M059J (cell line): ENCODE results near the gene ZBTB11. TPM values are rescaled to one million over a fixed set of nuclear protein-coding genes. Genes with fewer than 3 reads are reported as not detected.
"Not testable (repeated sequence)": the region's sequence is repeated elsewhere in the genome, so short reads cannot be mapped to it uniquely, and the experiment has no call there.

Experiments used
- DNase-seq: peaks from one replicate; pipeline ENCODE4 v3.0.0-alpha.2; 2012; ENCODE audit warnings: low read depth
- total RNA-seq: library from RNA; depleted of rRNA; stranded (reverse); fragments of >200 nt; shearing (Covaris generic); gene quantifications from 2 replicates; pipeline ENCODE4 v1.2.3, GENCODE V29; 2014; rRNA removed

The ZBTB11 gene, protein sequence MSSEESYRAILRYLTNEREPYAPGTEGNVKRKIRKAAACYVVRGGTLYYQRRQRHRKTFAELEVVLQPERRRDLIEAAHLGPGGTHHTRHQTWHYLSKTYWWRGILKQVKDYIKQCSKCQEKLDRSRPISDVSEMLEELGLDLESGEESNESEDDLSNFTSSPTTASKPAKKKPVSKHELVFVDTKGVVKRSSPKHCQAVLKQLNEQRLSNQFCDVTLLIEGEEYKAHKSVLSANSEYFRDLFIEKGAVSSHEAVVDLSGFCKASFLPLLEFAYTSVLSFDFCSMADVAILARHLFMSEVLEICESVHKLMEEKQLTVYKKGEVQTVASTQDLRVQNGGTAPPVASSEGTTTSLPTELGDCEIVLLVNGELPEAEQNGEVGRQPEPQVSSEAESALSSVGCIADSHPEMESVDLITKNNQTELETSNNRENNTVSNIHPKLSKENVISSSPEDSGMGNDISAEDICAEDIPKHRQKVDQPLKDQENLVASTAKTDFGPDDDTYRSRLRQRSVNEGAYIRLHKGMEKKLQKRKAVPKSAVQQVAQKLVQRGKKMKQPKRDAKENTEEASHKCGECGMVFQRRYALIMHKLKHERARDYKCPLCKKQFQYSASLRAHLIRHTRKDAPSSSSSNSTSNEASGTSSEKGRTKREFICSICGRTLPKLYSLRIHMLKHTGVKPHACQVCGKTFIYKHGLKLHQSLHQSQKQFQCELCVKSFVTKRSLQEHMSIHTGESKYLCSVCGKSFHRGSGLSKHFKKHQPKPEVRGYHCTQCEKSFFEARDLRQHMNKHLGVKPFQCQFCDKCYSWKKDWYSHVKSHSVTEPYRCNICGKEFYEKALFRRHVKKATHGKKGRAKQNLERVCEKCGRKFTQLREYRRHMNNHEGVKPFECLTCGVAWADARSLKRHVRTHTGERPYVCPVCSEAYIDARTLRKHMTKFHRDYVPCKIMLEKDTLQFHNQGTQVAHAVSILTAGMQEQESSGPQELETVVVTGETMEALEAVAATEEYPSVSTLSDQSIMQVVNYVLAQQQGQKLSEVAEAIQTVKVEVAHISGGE
- 15.6 and 24.8 TPM in 2 replicates for total RNA-seq

DNA sequence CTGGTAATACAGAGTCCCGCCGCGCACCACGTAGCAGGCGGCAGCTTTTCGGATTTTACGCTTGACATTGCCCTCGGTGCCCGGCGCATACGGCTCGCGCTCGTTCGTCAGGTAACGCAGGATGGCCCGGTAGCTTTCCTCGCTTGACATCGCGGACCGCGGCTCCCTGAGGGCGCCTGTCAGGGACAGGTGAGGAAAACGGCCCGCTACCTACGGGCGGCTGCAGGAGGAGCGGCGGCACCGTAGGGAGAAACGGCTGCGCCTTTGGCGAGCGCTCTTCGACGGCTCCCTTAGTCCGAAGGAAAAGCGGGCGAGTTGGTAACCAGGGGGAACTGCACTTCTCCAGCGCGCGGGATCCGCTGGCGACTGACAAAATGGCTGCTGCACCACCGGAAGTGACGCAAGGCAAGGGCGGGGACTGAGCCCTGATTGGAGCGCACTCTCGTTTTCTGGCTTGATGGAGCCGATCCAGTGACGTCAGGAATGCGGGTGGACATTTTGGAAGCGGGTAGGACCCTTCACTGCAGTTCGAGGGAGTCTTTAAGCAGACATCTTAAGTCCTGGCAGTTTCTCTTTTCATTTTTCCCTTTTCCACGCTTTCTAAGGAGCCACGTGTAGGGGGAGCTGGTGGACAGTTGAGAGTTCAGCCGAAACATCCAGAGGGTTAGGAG, at the start of gene ZBTB11:
ZBTB11 (minus strand) TSS at position 368 of the 671 bp plus-strand sequence; CDS start at position 150, 218 bp downstream.
- DNase-seq: peak; percentile 100

DNA sequence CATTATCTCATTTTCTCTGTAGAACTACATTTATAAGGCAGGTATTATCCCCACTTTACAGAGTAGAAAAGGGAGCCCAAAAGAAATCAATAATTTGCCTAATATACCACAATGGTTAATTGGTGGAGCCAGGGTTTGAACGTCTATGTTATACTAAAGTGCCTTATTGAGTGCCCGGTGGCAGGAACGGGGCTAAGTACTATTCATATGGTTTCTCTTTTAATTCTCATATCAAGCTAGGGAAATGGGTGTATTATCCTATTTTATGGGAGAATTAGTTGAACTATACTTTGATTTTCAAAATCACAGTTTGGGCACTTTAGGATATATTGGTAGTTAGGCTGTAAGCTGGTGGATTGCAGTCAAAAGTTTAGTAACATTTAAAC, 49.0 kb upstream of the ZBTB11 start:
- no peak for DNase-seq

DNA sequence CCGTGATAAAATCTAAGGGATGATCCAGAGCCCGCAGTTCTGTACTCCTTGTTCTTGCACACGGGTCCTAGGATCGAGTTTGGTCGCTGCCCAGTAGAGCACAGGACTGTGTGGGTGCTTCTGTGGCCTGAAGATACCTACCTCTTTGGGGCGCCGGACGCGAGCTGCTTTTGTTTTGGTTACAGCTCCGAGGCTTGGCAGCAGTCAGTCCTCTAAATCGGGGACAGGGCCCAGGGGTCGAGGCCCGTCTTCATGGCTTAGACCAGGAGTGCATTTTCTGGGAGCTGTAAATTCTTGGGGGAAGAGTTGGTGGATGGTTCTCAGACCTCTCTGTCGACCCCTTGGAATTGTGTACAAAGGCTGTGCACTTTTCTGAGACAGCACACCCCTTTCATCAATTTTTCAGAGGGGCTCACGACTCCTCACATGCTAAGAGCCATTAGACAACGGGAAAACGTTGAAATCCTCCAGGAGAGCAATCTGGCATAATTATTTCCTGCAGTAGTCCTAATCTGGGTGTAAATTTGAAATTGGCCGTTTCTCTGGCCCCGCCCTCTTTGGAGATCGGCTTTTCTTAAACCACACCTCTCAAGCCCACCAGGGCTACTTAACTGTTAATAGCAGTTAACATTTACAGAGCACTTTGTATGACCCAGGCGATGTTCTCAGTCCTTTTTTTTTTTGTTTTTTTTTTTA, 48.4 kb upstream of the ZBTB11 start:
- peak; percentile 45 for DNase-seq

DNA sequence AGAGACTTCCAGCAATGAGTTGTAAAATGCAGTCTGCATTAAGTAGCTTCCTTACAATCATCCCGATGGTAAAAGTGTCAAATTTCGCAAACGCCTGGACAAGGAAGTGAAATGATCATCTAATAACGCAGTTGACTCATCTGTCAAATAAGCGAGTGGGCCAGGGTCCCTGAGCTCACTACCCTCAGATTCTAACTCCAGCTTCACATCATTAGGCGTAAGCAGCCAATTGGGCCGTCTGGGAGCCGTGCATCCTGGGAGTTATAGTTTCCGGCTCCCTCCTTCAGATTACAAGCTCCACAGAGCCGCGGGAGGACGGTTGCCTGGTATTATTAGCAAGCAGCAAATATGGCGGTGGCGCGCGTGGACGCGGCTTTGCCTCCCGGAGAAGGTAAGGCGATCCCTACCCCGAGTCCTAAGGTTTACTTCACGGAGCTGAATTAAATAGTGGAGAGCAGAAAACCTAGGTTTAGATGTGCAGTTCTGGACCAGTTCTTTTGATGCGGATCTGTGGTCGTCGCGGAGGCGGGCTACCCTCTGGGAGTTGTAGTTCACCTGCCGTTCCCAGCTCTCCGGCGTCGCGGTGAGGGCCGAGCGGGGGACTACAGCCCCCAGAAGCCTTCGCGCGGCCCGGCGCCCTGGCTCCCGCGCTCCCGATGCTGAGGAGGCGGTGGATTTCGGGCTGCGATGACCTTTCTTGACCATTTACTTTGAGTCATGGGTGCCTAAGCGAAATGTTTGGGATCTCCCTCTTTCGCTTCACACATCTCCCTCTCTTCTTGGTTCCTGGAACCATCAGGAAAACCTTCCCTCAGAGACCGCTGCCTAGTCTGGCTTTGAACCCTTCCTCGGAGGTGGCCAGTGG, 47.6 kb upstream of the ZBTB11 start, which contains the start of gene CEP97:
CEP97 (plus strand) TSS at position 286 of the 865 bp plus-strand sequence; CDS start at position 349, 63 bp downstream.
- DNase-seq: peak; percentile 97

DNA sequence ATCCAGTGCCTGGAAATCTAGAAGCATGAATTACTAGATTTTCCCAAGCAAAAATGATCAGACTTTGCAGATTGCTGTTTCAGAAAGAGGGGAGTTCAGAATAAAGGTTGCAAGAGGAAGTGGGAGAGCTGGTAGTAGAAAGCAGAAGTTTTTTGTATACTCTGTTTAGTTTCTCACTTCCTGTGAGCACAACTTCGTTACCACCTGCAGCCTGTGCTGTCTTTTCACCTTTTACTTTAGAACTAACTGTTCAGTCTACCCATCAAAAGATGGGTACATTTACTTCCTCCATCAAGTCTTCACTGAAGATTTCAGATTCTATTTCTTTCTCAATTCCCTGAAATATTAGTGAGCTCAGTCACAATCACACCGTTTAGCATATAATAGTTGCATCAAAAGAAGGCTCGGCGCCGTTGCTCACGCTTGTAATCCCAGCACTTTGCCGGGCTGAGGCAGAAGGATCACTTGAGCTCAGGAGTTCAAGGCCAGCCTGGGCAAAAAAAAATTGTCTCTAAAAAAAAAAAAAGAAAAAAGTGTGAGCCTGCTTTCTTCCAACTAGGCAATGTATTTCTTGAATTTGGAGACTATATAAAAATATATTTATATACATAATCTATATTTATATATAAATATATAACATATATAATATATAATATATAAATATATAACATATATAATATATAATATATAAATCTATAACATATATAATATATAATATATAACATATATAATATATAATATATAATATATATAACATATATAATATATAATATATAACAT, 45.7 kb upstream of the ZBTB11 start:
- DNase-seq: no peak

DNA sequence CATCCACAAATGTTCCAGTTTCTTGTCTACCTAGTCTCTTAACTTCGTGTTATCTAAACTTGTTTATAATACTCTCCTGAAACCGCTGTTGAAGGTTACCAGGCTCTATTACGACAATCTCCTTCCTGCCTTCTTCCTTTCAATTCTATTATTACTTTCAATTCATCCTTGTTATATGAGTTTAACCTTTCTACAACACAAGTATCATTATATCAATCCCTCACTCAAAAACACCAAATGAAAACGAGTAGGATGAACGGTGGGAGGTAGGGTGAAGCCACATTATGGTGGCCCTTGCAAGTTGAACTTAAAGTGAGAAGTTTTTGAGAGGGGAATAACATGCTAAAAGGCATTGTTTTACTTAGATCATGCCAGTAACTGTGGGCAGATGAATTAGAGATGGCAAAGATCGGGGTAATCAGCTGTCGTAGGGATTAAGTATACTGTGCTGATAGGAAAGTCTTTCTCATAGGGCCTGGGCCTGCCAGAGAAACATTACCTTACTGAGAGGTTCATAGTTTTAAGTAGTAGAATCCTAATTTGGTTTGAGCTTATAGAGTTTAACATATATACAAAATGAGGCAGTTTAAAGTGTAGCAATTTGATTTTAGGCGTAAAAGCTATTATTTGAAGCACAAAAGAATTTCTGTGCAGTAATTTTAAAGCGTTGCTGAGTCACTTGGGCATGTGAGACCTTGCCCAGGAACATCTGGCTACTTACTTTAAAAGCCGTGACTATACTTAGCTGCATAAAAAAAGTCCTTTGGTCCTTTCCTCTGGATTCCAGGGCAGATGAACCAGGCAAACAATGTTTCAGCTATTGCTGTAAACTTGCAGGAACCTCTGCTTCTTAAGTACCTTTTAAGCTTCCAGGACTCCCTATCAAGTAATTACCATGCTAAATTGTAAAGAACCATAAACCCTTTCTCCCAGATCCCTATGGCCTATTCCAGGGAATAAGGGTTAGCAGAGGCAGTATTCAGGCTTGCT, 44.2 kb upstream of the ZBTB11 start:
- no peak for DNase-seq

DNA sequence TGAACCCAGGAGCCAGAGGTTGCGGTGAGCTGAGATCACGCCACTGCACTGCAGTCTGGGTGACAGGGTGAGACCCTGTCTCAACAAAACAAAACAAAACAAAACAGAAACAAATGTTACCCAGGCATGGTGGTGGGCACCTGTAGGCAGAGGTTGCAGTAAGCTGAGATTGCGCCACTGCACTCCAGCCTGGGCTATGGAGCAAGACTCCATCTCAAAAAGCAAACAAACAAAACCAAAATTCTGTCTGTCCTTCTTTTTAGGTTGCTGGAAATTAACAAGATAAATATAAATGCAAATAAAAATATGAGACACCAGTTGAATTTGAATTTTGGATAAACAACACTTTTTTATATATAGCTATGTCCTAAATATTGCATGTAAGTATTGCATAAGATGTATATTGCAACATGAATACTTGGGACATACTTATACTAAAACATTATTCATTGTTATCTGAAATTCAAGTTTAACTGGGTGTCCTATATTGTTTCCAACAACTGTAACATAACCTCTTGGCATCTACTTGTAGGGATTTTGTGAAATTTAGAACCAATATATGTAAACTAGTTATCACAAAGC, 42.8 kb upstream of the ZBTB11 start:
- DNase-seq: no peak

DNA sequence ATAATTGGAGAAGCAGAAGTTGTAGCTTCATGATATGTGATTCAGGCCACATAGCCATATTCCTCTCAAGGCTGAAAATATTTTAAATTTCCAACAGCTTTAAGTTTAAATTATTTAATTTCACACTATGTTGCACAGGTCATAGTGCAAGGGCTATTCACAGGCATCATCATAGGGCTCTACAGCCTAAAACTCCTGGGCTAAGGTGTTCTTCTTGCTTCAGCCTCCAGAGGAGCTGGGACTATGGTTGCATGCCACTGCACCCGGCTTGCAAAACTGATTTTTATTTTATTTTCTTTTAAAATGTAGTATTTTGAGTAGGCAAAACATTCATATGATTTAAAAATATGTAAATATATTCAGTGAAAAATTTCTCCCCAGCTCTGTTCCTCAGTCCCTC, 41.5 kb upstream of the ZBTB11 start:
- DNase-seq: no peak

DNA sequence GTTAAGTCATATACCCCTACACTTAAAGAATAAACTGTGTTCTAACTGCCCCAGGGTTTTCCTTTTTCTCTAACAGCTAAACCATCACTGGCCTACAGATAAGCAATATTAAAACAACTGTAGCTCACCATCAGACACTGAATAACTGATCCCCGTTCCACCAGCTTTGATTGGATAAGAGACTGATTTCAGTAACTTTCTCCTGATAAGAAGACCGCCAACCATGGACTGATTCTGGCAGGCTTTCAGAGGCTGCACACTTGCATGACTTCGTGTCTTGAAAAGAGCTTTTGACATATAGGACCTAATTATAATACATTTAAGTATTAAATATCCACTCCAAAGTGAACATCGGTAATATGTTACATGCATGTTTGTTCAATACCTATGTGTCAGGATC, 32.2 kb upstream of the ZBTB11 start:
- DNase-seq: no peak

DNA sequence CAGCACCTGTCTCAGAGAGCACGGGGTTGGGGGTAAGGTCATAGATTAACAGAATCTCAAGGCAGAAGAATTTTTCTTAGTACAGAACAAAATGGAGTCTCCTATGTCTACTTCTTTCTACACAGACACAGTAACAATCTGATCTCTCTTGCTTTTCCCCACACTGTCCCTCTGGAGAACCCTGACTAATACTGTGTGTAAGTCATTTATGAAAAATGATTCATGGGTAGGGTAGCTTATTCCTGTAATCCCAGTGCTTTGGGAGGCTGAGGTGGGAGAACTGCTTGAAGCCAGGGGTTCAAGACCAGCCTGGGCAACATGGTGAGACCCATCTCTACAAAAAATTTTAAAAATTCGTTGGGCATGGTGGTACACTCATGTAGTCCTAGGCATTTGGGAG, 27.7 kb upstream of the ZBTB11 start:
- DNase-seq: peak; percentile 39

DNA sequence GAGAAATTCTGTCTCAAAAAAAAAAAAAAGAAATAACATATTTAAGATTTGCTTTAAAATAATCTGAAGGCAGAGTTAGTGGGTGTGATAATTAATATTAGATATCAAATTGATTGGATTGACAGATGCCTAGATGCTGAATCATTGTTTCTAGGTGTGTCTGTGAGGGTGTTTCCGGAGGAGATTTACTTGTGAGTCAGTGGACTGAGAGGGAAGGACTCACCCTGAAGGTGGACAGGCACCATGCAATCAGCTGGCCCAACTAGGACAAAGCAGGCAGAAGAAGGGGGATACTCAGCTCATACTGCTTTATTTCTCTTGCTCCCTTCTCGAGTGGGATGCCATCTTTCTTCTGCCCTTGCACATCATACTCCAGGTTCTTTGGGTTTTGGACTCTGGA, 26.2 kb upstream of the ZBTB11 start:
- DNase-seq: peak; percentile 64

DNA sequence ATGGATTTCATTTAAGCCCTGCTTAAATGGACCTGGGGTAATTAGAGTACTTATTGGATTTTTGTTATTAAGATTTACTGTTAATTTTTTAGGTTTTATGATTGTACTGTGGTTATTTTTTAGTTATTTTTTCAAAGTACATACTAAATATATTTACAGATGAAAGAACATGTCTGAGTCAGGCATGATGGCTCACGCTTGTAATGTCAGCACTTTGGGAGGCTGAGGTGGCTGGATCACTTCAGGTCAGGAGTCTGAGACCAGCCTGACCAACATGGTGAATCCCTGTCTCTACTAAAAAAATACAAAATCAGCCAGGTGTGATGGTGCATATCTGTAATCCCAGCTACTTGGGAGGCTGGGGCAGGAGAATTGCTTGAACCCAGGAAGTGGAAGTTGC, 25.8 kb upstream of the ZBTB11 start:
- DNase-seq: peak; percentile 28

DNA sequence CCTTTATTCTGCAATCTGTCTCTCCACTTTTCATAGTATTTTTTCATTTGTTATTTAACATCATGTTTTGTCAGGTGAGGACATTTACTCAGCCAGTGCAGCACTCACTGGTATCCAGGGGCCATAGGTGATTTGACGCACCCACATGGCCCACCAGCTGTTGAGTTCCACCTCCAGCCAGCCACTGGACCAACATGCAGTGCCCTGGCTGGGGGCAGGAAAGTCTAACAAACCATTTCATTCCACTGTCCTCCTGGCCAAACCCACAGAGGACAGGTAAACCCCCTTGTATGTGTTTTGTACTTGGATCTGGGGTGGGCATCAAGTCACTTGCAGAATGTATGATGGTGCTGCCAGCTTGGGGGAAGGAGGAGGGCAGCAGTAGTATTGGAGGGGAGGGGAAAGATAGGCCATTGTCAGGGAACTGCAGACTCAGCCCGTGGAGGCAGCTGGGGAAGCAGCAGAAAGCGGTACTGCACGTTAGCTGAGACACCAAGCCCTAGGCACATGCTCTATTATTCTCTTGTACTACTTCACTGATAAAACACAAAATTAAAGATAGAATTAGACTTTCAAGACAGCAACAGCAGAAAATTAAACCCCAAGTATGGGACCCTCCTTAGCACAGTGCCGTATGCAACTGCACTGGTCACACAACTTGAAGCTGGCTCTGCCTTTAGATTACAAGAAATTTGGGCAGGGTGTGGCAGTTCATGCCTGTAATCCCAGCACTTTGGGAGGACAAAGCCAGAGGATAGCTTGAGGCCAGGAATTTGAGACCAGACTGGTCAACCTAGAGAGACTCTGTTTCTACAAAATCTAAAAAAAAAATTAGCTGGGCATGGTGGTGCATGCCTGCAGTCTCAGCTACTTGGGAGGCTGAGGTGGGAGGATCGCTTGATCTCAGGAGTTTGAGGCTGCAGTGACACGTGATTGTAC, 25.0 kb upstream of the ZBTB11 start:
- no peak for DNase-seq

DNA sequence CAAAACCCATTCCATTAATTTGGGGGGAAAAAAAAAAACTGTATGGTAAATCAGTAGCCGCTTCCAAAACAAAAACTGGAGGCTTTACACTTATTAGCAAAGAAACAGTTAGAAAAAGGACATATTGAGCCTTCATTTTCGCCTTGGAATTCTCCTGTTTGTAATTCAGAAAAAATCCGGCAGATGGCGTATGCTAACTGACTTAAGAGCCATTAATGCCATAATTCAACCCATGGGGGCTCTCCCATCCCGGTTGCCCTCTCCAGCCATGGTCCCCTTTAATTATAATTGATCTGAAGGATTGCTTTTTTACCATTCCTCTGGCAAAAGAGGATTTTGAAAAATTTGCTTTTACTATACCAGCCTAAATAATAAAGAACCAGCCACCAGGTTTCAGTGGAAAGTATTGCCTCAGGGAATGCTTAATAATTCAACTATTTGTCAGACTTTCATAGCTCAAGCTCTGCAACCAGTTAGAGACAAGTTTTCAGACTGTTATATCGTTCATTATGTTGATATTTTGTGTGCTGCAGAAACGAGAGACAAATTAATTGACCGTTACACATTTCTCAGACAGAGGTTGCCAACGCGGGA, 18.9 kb upstream of the ZBTB11 start:
- DNase-seq: peak; percentile 70

DNA sequence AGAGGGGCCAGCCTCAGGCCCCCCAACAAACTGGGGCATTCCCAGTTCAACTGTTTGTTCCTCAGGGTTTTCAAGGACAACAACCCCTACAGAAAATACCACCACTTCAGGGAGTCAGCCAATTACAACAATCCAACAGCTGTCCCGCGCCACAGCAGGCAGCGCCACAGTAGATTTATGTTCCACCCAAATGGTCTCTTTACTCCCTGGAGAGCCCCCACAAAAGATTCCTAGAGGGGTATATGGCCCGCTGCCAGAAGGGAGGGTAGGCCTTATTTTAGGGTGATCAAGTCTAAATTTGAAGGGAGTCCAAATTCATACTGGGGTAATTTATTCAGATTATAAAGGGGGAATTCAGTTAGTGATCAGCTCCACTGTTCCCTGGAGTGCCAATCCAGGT, 17.9 kb upstream of the ZBTB11 start:
- not testable (repeated sequence) for DNase-seq

DNA sequence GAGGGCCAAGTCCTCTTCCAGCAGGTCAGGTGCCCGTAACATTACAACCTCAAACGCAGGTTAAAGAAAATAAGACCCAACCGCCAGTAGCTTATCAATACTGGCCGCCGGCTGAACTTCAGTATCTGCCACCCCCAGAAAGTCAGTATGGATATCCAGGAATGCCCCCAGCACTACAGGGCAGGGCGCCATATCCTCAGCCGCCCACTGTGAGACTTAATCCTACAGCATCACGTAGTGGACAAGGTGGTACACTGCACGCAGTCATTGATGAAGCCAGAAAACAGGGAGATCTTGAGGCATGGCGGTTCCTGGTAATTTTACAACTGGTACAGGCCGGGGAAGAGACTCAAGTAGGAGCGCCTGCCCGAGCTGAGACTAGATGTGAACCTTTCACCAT, 16.6 kb upstream of the ZBTB11 start:
- DNase-seq: peak; percentile 55
